ENCODE measurements around the gene DNAJB1.

GRCh38 chr19:14567079-14567478, 48.9 kb upstream of the DNAJB1 start:
- TF ChIP-seq ATF2 (CRISPR knock-in tag; IDR thresholded peaks at IDR 0.05) = no peak
- no peak for TF ChIP-seq XRCC5 (optimal IDR thresholded peaks at IDR 0.05; ENCODE audit: low read length)
- no peak for TF ChIP-seq SIN3A (IDR thresholded peaks at IDR 0.05; ENCODE audit: borderline replicate concordance, low read depth, low read length)
- TF ChIP-seq JUNB (CRISPR knock-in tag; IDR thresholded peaks at IDR 0.05; ENCODE audit: borderline replicate concordance) = no peak
- no peak for TF ChIP-seq HMGXB4 (CRISPR knock-in tag; IDR thresholded peaks at IDR 0.05; ENCODE audit: borderline replicate concordance in 1 of 2, low read depth in 1 of 2)
- no peak for TF ChIP-seq ZNF138 (CRISPR knock-in tag; IDR thresholded peaks at IDR 0.05; ENCODE audit: low read depth)
- TF ChIP-seq BRF2 (CRISPR knock-in tag; IDR thresholded peaks at IDR 0.05) = no peak
